Fibroblast of lung (primary cell): Measurements from ENCODE around the gene NDUFA9. TPM values are rescaled to one million over a fixed set of nuclear protein-coding genes. Genes with fewer than 3 reads are reported as not detected.

Experiments used
- DNase-seq, 2 donors: peaks; one replicate each; pipeline versions ENCODE4 v3.0.0 to v3.0.0-alpha.2; 2010; ENCODE audit warnings: low read depth in 2 of 2
- H2AFZ ChIP-seq: 2 replicates; pipeline ENCODE4 v1.5.1; 2012; ENCODE audit warnings: low read length, control low read depth, inconsistent platforms
- H3K27ac ChIP-seq: 2 replicates; pipeline ENCODE4 v1.5.1; 2011; ENCODE audit warnings: low read length, control low read depth; ENCODE audit not compliant: insufficient read depth
- H3K27me3 ChIP-seq: 2 replicates; pipeline ENCODE4 v1.5.1; 2011; ENCODE audit warnings: mild to moderate bottlenecking, low read length; ENCODE audit not compliant: control insufficient read depth, insufficient read depth
- H3K36me3 ChIP-seq: 2 replicates; pipeline ENCODE4 v1.5.1; 2011; ENCODE audit warnings: low read length; ENCODE audit not compliant: control insufficient read depth, insufficient read depth
- H3K4me1 ChIP-seq: 2 replicates; pipeline ENCODE4 v1.5.1; 2011; ENCODE audit warnings: low read length; ENCODE audit not compliant: control insufficient read depth, insufficient read depth; ENCODE audit errors: extremely low read depth
- H3K4me2 ChIP-seq: 2 replicates; pipeline ENCODE4 v1.5.1; 2011; ENCODE audit warnings: low read length, control low read depth; ENCODE audit not compliant: insufficient read depth; ENCODE audit errors: extremely low read depth
- H3K4me3 ChIP-seq, 4 experiments: fragments of 200-600 bp in 1 of 4; sonication (generic) in 1 of 4; replicated peaks in 1 of 4; 2 replicates each; pipeline ENCODE4 v1.5.1; 2011 to 2016; ENCODE audit warnings: low read length in 4 of 4, low read depth in 3 of 4, mild to moderate bottlenecking in 3 of 4, control low read depth in 2 of 4, inconsistent platforms in 1 of 4, mixed read lengths in 1 of 4; ENCODE audit not compliant: insufficient read depth in 1 of 4; ENCODE audit errors: control extremely low read depth in 1 of 4
- H3K79me2 ChIP-seq: 2 replicates; pipeline ENCODE4 v1.5.1; 2012; ENCODE audit warnings: mild to moderate bottlenecking, low read length, inconsistent platforms; ENCODE audit not compliant: control insufficient read depth, insufficient read depth
- H3K9ac ChIP-seq: 2 replicates; pipeline ENCODE4 v1.5.1; 2011; ENCODE audit warnings: mild to moderate bottlenecking, low read length, control low read depth; ENCODE audit not compliant: insufficient read depth
- H3K9me3 ChIP-seq: 2 replicates; pipeline ENCODE4 v1.5.1; 2012; ENCODE audit warnings: low read depth, low read length; ENCODE audit not compliant: control insufficient read depth, insufficient read depth
- H4K20me1 ChIP-seq: 2 replicates; pipeline ENCODE4 v1.5.1; 2011; ENCODE audit warnings: low read length; ENCODE audit not compliant: control insufficient read depth, insufficient read depth; ENCODE audit errors: extremely low read depth
- CTCF ChIP-seq, 2 donors: IDR thresholded peaks in 1 of 2; conservative IDR thresholded peaks in 1 of 2; 1 replicate in 1 of 2; 2 replicates in 1 of 2; pipeline ENCODE4 v1.5.1; 2011 to 2012; ENCODE audit warnings: low read length in 2 of 2, control low read depth in 1 of 2, inconsistent platforms in 1 of 2, low read depth in 1 of 2, mild to moderate bottlenecking in 1 of 2
- EZH2 ChIP-seq: IDR thresholded peaks from 2 replicates; pipeline ENCODE4 v1.5.1; 2012; ENCODE audit warnings: low read length, control low read depth, mild to moderate bottlenecking; ENCODE audit errors: missing control alignments
- polyA plus RNA-seq, 2 donors: library from polyadenylated mRNA; depleted of rRNA in 1 of 2; stranded (reverse) in 1 of 2; unstranded in 1 of 2; fragments of >200 nt; gene quantifications; 2 replicates each; pipeline ENCODE4 v1.2.1, GENCODE V29; 2011 to 2012; ENCODE audit warnings: missing spikeins in 1 of 2
- total RNA-seq: library from RNA; depleted of rRNA; stranded (reverse); fragments of >200 nt; gene quantifications from 2 replicates; pipeline ENCODE4 v1.2.1, GENCODE V29; 2014

The NDUFA9 gene
- total and polyA plus RNA-seq, 2 donors (not counting 1 experiment from before 2014, with no cell fraction given), result 42.6 to 68.8 TPM

- no peaks in the 10 kb centered on the region for H3K36me3 ChIP-seq
Observed at GRCh38 chr12:4610481-4610880, 38.4 kb upstream of the NDUFA9 start.

GRCh38 chr12:4615667-4616066 is 33.2 kb upstream of the NDUFA9 start:
- no peak overlapping the region for H3K4me2 ChIP-seq
- H3K9ac ChIP-seq, result no peak overlapping the region
- H3K27ac ChIP-seq, result no peak overlapping the region
- DNase-seq, result no peak
- H3K36me3 ChIP-seq, result no peaks in the 10 kb centered on the region
- H3K4me3 ChIP-seq, result no peak overlapping the region
- H4K20me1 ChIP-seq, result no peaks in the 10 kb centered on the region
- H3K9me3 ChIP-seq, result no peaks in the 10 kb centered on the region
- no peaks in the 10 kb centered on the region for H3K27me3 ChIP-seq
- TF ChIP-seq EZH2 (no peak), CTCF (conservative IDR thresholded peaks at IDR 0.05 in 1 of 2, IDR thresholded peaks at IDR 0.05 in 1 of 2; ENCODE audit: low read depth in 1 of 2, low read length in 2 of 2) (no peak)
- H3K4me1 ChIP-seq, result no peaks in the 10 kb centered on the region
- H3K79me2 ChIP-seq, result no peaks in the 10 kb centered on the region
- no peak overlapping the region for H2AFZ ChIP-seq

More at GRCh38 chr12:4610481-4610880, 38.4 kb upstream of the NDUFA9 start:
- peaks cover 2% of the 10 kb centered on the region for H3K4me1 ChIP-seq
- H3K4me2 ChIP-seq, result no peak overlapping the region
- DNase-seq, result no peak
- no peaks in the 10 kb centered on the region for H3K9me3 ChIP-seq
- H3K27ac ChIP-seq, result no peak overlapping the region
- H3K79me2 ChIP-seq, result peaks cover 2% of the 10 kb centered on the region
- H3K9ac ChIP-seq, result no peak overlapping the region
- H3K27me3 ChIP-seq, result no peaks in the 10 kb centered on the region
- H2AFZ ChIP-seq, result no peak overlapping the region
- TF ChIP-seq CTCF (conservative IDR thresholded peaks at IDR 0.05 in 1 of 2, IDR thresholded peaks at IDR 0.05 in 1 of 2; ENCODE audit: low read depth in 1 of 2, low read length in 2 of 2), result no peak
- TF ChIP-seq EZH2, result no peak
- no peak overlapping the region for H3K4me3 ChIP-seq
- H4K20me1 ChIP-seq, result no peaks in the 10 kb centered on the region

GRCh38 chr12:4621511-4621910 is 27.4 kb upstream of the NDUFA9 start:
- Histone ChIP-seq H3K27me3 (no peaks in the 10 kb centered on the region), H3K4me1 (no peaks in the 10 kb centered on the region), H2AFZ (no peak overlapping the region), H3K4me2 (no peak overlapping the region), H3K27ac (no peak overlapping the region), H3K9ac (no peak overlapping the region), H3K36me3 (no peaks in the 10 kb centered on the region), H3K4me3 (no peak overlapping the region), H4K20me1 (no peaks in the 10 kb centered on the region), H3K79me2 (no peaks in the 10 kb centered on the region), H3K9me3 (no peaks in the 10 kb centered on the region)
- TF ChIP-seq CTCF (conservative IDR thresholded peaks at IDR 0.05 in 1 of 2, IDR thresholded peaks at IDR 0.05 in 1 of 2; ENCODE audit: low read depth in 1 of 2, low read length in 2 of 2) (no peak), EZH2 (no peak)
- no peak for DNase-seq
